ENCODE measurements around the gene OGFR.

DNA sequence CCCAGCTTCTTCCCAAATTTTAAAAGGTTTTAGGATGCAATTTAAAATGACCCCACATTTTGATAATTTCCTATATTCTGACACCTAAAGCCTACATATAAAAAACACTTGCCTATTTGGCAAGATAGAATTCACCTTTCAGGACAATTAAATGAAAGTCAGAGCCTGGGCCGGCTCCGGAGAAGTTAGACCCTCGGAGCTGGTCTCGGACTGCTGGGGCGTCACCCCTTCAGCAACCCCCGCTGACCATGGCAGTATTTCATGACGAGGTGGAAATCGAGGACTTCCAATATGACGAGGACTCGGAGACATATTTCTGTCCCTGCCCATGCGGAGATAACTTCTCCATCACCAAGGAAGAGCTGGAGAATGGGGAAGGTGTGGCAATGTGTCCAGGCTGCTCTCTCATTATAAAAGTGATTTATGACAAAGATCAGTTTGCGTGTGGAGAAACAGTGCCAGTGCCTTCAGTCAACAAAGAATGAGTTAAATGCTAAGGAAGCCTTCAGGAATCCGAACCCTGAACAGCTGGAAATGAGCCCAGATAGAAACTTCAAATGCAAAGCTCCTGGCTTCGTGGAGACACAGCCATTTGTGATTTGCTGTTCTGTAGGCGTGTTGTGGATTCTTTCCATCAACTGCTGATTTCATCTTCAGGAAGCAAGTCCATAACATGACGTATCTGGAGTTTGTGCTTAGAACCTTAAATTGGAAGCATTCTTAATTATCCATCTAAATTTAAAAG lies 41.0 kb downstream of the OGFR start:
- TF ChIP-seq, protein P1, sequence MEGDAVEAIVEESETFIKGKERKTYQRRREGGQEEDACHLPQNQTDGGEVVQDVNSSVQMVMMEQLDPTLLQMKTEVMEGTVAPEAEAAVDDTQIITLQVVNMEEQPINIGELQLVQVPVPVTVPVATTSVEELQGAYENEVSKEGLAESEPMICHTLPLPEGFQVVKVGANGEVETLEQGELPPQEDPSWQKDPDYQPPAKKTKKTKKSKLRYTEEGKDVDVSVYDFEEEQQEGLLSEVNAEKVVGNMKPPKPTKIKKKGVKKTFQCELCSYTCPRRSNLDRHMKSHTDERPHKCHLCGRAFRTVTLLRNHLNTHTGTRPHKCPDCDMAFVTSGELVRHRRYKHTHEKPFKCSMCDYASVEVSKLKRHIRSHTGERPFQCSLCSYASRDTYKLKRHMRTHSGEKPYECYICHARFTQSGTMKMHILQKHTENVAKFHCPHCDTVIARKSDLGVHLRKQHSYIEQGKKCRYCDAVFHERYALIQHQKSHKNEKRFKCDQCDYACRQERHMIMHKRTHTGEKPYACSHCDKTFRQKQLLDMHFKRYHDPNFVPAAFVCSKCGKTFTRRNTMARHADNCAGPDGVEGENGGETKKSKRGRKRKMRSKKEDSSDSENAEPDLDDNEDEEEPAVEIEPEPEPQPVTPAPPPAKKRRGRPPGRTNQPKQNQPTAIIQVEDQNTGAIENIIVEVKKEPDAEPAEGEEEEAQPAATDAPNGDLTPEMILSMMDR (conservative IDR thresholded peaks at IDR 0.05) = no peak
- no peak for TF ChIP-seq ZFX (IDR thresholded peaks at IDR 0.05)
